Measurements from ENCODE around the gene PCYT1B.

DNA sequence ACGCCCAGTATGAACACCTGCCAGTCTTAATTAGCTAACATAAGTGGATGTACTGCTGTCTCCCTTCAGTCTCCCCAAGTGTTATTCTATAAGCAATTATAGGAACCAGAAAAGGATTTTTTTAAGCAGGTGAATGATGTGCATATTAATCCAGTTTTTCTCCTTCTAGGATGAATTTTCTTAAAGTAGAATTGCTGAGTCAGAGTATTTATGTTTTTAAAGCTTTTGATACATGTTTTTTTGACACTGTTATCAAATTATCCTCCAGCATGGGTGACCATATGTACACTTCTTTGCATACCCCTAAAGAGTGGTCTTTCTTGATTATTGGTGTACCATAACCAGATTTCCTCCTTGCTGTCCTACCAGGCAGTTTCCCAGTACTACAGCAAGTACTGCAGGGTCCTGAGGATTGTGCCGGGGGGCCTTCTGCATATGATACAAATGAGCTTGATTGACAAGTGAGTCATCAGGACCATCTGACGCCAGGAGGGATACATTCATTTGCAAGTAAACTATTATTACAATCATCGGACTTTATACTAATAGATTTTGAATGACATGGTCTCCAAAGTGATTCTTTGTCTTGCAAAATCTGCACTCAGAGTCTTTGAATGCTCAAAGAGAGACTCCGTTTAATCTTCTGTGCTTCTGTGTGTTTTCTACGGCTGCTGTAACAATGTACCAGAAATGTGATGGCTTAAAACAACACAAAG is 10.7 kb upstream of the PCYT1B start:
- TF ChIP-seq, protein P1, sequence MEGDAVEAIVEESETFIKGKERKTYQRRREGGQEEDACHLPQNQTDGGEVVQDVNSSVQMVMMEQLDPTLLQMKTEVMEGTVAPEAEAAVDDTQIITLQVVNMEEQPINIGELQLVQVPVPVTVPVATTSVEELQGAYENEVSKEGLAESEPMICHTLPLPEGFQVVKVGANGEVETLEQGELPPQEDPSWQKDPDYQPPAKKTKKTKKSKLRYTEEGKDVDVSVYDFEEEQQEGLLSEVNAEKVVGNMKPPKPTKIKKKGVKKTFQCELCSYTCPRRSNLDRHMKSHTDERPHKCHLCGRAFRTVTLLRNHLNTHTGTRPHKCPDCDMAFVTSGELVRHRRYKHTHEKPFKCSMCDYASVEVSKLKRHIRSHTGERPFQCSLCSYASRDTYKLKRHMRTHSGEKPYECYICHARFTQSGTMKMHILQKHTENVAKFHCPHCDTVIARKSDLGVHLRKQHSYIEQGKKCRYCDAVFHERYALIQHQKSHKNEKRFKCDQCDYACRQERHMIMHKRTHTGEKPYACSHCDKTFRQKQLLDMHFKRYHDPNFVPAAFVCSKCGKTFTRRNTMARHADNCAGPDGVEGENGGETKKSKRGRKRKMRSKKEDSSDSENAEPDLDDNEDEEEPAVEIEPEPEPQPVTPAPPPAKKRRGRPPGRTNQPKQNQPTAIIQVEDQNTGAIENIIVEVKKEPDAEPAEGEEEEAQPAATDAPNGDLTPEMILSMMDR (IDR thresholded peaks at IDR 0.05; ENCODE audit: borderline replicate concordance, extremely low read depth, low read length, poor library complexity, severe bottlenecking), result no peak
- no peak for TF ChIP-seq EZH2 (IDR thresholded peaks at IDR 0.05; ENCODE audit: borderline replicate concordance, low read depth, low read length, severe bottlenecking)

All from DND-41 (cell line).